Tibial nerve (tissue), 3 donors: Measurements from ENCODE around the gene FGF5.

Experiments used
- CTCF ChIP-seq, 5 experiments: fragments of 200-600 bp in 3 of 5; fragments of 450-650 bp in 2 of 5; sonication (generic) in 3 of 5; IDR thresholded peaks; one replicate each; pipeline ENCODE4 v1.5.1; 2016 to 2019; ENCODE audit warnings: antibody characterized with exemption in 5 of 5, mild to moderate bottlenecking in 3 of 5, moderate library complexity in 2 of 5
- POLR2A ChIP-seq, 2 donors: fragments of 450-650 bp; IDR thresholded peaks; one replicate each; pipeline ENCODE4 v1.6.1; 2017; ENCODE audit warnings: antibody characterized with exemption in 2 of 2, mild to moderate bottlenecking in 2 of 2, moderate library complexity in 2 of 2

GRCh38 chr4:80252953-80253352, 13.5 kb upstream of the FGF5 start:
- TF ChIP-seq CTCF (IDR thresholded peaks at IDR 0.05) (no peak), POLR2A (IDR thresholded peaks at IDR 0.05) (no peak)
